Measurements from ENCODE around the gene EFCAB12.
A peak's percentile ranks its signal among the peaks of the same experiment; 100 is the strongest.
"Not testable (repeated sequence)": the region's sequence is repeated elsewhere in the genome, so short reads cannot be mapped to it uniquely, and the experiment has no call there.

Gene EFCAB12

DNA sequence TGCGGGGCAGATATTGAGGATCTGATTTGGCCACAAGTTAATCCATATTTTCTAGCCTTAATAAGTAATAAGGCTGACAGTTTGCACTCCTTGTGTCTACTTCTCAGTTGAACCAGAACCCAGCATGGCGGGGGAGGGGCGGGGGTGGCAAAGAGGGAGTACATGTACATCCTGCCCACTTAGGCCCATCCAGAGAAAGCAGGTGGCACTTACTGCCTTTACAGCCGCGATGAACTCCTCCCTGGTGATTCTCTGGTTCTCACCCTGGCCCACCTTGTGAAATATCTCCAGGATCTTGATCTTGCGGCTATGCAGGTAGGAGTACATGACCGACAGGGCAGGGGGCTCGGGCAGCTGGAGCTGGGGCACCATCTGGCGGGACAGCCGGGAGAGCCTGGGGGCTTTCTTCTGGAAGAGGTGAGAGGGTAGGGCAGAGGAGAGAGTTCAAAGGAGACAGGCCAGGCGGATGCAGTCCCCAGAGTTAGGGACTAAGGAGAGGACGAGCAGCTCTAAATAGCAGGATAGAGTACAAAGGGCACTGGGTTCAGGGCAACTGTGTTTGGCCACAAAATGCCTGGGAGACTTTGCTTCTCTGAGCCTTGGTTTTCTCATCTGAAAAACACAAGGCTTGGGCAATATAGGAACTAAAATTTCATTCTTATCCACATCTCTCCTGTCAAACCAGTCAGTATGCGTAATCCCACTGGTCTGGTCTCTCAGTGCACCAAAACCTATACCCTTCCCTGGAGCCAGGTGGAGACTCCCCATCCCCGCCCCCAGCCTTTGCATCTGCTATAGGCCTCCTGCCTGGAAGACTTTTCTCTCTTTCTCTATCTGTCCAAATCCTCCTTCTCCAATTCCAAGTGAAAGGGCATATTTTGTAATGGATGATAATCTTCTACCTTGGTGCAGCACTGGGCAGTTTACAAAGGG is 10.1 kb downstream of the EFCAB12 start:
- DNase-seq: no peak

DNA sequence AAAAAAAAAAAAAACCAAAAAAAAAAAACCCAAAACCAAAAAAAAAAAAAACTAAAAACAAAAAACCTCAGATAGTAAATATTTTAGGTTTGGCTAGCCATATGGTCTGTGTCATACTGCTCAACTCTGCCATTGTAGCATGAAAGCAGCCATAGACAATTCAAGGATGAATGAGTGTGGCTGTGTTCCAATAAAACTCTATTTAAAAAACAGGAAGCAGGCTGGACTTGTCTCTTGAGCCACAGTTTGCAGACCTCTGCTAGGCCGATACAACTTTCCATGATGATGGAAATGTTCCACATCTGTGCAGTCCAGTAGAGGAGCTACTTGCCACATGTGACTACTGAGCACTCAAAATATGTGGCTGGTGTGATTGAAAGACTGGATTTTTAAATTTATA is 11.1 kb downstream of the EFCAB12 start:
- DNase-seq: no peak

DNA sequence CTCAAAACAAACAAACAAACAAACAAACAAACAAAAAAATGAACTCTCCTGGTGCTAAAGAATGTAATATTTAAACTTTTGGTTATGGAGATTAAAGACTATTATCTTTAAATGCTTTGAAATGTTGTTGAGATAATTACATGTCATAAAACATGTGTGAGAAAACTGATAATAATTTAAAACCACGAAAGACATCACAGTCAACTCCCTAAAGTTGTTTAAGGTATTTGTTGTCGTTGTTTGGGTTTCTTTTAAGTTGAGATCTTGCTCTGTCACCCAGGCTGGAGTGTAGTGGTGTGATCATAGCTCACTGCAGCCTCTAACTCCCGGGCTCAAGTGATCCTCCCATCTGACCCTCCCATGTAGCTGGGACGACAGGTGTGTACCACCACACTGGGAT is 12.0 kb downstream of the EFCAB12 start:
- no peak for DNase-seq

DNA sequence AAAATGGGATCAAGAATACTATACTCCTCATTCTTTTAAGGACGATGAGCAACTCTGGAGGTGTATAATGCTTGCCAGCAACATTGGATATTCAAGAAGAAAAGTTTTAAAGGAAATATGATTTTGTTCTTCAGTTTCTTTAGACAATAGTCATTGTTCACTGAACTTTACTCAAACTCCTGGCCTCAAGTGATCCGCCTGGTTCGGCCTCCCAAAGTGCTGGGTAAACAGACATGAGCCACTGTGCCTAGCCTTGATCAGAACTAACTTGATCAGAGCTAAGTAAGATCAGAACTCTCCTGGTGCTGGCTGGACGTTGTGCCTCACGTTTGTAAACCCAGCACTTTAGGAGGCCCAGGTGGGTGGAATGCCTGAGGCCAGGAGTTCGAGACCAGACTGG is 12.6 kb downstream of the EFCAB12 start:
- no peak for DNase-seq

DNA sequence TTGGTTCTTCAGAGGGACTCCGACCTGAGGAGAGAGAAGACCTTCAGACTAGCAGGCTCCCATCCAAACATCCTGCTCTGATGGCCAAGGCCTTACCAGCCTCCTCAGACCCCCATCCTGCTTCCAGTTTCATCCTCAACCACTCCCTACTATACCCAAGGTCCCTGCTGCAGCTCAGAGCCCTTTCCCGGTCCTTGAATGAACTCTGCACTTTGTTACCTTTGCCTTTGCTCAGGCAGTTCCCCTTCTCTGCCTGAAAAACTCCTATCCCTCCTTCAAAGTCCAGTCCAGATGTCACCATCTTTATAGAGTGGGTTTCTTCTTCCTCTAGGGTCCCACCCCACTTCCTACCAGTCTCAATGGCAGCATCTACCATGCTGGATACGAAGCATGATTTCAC is 13.1 kb downstream of the EFCAB12 start:
- DNase-seq: no peak

DNA sequence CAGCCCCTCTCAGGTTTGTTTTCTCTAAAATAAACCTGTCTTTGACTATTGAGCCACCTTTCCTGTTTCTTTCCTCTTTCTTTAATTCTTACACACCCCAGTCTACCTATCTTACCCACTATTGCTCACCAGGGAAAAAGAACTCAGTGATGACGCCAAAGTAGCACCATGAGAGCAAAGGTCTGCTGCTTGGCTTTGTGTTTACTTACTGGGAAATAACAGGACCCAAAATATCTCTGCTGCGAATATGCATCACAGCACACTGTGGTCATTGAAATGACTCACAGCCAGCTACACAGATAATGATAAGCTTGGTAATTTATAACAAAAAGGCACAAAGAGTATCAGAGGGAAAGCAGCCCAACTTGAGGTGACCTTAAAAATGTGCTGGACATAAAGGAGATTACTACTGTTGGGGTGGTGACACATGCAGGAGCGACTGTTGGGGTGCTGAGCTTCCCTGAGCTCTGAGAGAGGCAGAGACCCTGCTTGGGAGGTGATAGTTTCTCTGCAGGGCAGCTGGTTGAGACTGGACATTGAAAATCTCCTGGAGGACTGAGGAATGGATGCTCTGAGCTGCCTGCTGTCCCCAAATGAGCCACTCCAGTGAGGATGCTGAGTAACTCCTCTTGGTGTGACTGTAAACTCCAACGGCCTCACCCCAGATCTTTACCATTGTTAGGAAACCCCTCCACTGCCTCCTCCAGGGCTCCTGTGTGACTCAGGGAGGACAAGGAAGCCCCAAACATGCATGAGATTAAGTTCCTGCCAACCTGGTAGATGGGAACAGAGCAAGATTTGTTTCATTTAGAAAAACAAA is 14.5 kb downstream of the EFCAB12 start:
- DNase-seq: no peak

DNA sequence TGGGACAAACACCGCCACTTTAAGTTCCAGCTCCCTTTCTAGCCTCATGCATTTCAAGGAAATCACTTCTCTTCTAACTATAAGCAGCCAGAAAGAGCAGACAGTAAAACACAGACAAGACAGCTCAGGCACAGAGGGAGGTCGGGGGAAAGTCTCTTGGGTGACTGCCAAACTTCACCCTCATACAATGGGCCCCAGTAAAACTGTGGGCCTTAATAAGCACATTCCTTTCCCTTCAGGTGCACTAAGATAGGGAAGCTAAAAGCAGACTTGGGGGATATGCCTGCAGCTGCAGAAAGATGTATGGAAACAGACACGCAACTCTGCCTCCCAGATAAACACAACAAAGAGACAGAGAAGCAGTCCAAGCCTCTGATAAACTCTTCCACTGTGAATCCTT is 15.2 kb downstream of the EFCAB12 start:
- not testable (repeated sequence) for DNase-seq

DNA sequence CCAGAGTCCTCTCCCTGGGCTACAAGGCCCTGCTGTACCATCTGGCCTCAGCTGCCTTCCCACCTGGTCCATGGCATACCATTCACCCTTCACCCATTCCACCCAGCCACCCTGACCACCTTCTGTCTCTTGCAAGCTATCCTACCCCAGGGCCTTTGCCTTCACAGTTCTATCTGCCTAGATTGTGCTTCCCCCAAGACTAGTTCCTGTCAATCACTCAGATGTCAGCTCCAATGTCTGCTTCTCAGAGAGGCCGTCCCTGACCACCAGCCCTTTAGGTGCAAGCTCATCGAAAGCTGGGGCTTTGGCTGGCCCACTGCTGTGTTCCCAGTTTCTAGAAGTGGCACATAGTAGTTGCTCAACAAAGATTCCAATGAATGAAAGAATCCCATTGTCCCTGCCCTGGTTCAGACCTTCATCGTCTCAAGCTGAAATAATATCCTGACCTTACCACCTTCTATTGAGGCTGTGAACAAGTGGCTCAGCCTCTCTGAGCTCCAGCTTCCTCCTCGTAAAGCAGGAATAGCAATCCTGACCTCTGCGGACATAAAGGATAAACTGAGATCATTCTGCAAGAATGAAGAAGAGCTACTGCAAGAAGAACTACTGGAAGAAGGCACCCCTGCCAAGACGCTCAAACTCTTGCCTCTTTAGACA is 15.8 kb downstream of the EFCAB12 start:
- no peak for DNase-seq

DNA sequence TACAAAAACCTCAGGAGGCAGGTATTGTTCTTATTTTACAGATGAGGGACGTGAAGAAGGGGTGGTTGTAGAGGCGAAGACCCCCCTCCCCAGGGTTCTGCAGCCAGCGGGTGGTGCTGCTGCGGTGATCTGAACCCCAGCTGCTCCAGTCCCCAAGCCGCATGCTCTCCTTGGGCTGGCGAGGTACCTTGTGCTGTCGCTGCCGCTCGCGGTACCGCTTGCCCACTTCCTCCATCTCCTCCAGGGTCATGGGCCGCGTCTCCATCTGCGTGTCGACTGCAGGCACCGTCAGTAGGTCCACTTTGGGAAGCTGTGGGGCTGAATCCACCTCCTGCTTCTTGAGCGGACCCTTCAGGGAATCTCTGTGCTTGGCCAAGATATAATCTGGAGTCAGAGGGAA is 17.5 kb downstream of the EFCAB12 start:
- no peak for DNase-seq

DNA sequence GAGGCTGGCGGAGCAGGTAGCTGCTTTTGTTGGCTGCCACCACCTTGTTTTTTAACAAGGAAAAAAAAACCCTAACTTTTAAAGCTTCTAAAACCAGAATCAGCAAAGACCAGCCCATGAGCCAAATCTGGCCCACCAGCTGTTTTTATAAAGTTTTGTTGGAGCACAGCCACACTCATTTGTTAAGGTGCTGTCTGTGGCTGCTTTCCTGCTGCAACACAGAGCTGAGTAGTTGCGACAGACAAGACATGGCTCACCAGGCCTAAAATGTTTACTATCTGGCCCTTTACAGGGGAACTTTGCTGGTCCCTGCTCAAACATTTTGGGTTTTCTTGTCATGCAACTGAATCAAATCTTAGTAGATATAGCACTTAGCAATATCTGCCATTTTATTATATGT is 18.9 kb downstream of the EFCAB12 start:
- DNase-seq: no peak

DNA sequence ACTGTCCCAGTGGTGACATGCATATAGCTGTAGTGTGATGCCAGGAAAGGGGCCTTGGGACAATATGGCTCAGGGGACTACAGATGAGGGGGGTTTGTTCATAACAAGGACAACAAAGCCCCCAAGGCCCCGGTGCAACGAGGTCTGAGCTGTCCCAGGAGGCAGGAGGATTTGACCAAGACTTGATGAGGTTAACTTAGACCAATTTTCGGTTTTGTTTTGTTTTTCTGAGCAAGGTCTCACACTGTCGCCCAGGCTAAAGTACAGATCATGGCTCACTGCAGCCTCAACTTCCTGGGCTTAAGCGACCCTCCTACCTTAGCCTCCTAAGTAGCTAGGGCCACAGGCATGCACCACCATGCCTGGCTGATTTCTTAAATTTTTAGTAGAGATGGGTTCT is 23.8 kb downstream of the EFCAB12 start:
- DNase-seq: no peak

DNA sequence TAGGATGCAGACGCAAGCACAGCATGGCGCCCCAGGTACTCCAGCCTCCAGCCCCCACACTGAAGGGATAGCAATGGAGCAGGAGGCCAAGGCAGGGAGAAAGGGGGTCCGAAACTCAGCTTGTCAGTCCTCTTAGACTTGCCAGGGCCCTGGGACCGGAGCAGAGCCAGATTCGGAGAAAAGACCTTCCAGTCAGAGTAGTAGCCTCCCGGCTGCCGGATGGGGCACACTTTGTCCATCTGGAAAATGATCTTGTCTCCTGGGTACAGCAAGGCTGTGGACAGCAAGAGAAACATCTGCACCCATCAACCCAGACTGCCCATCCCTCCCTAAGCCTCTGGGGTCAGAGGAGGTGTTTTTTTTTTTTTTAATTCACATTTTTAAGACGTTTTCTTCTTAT is 24.3 kb downstream of the EFCAB12 start:
- DNase-seq: no peak

DNA sequence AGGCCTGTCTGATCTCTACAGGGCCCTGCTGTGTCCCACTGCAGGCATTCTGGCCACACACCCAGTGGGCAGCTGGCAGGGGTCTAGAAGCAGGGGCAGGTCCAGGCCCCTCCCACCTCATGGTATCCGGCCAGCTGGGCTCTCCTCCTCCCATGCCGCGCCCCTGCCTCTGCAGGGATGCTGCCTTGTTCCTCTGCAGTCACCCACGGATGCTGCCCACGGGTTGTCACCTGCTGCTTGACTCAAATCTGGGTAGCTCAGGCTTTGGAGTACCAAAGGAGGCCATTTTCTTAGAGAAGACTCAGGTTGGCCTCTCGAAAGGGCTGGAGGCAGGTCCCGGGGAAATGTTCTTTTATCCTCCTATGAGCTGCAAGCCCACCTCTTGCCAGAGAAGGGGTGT is 25.0 kb downstream of the EFCAB12 start:
- no peak for DNase-seq

DNA sequence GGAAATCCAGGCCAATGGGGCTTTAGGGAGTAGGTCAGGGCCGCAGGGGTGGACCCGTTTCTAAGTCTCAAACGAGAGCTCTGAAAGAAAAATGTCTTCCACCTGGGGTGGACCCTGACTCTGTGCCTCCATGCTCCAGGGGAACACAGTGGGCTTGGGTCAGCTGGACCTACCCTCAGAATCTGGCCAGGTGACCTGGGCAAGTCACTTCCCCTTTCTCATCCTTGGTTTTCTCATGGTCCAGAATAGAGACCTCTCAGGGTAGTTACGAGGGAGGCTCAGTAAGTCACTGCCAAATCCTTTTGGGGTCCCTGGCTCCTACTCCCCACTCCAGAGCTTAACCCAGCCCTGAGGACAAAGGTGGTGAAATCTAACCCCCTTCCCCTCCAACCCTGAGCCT is 25.8 kb downstream of the EFCAB12 start:
- no peak for DNase-seq

DNA sequence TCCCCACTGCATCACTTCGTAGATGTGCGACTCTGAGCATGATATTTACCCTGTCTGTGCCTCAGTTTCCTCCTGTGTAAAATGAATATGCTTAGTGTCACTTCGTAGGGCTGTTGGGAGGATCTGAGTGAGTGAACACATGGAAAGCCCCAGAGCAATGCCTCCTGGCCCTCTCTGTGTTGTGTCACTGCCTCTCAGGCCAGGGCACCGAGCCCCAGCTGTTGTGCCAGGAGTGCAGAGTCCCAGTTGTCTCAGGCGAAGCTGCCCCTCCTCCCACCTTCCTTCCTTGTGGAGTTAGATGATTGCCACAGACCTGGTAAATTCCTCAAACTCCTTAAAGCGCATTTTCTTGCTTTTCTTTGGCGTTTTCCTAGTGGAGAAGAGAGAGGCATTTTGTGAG is 26.2 kb downstream of the EFCAB12 start:
- no peak for DNase-seq

DNA sequence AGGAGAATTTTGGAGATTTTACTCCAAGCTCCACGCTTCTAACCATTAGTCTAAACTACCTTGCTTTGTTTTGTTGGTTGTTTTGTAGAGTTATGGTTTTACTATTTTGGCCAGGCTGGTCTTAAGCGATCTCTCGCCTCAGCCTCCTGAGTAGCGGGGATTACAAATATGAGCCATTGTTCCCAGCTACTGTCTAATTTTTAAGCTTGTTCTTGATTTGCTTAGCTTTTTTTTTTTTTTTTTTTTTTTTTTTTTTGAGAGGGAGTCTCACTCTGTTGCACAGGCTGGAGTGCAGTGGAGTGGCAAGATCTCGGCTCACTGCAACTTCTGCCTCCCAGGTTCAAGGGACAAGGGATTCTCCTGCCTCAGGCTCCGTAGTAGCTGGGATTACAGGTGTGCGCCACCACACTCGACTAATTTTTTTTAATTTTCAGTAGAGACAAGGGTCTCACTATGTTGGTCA is 28.5 kb downstream of the EFCAB12 start:
- DNase-seq: no peak

DNA sequence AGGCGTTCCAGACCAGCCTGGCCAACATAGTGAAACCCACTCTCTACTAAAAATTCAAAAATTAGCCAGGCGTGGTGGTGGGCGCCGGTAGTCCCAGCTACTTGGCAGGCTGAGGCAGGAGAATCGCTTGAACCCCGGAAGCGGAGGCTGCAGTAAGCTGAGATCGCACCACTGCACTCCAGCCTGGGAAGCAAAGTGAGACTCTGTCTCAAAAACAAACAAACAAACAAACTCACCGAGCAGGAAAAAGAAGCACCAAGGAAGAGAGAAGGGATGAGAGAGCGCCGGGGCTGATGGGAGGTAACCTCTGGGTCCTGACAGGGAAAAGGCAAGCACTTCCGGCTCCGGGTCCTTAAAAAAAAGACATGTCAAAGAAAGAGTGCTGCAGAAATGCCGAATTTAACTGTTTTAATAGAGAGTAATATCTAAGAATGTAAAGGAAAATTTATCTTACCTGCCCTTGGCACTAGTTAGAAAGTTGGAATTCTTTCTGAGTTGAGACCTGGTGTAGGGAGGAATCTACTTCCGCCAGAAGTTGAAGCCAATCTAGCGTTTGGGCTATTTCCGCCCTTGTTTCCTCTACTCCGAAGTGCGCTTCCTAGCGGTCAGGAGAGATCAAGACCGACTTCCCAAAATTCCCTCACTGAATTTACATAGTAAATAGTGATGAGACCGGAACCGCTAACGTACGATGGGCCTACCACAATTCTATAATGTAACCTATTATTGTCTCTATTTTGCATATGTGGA is 29.1 kb downstream of the EFCAB12 start:
- DNase-seq: peak; percentile 92 to 93

DNA sequence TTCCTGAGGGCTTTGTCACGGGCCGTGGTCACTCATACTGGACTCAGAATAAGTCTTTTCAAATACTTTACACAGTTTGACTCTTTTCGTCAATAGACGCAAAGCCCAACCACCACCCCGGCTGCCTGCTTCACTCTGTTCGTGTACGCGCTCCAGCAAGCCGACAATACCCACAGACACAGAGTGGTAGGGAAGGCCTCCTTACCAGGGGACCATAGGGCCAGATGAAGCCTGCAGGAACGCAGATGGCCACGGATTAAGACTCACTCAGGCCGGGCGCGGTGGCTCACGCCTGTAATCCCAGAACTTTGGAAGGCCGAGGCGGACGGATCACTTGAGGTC is 29.7 kb downstream of the EFCAB12 start:
- DNase-seq: no peak

DNA sequence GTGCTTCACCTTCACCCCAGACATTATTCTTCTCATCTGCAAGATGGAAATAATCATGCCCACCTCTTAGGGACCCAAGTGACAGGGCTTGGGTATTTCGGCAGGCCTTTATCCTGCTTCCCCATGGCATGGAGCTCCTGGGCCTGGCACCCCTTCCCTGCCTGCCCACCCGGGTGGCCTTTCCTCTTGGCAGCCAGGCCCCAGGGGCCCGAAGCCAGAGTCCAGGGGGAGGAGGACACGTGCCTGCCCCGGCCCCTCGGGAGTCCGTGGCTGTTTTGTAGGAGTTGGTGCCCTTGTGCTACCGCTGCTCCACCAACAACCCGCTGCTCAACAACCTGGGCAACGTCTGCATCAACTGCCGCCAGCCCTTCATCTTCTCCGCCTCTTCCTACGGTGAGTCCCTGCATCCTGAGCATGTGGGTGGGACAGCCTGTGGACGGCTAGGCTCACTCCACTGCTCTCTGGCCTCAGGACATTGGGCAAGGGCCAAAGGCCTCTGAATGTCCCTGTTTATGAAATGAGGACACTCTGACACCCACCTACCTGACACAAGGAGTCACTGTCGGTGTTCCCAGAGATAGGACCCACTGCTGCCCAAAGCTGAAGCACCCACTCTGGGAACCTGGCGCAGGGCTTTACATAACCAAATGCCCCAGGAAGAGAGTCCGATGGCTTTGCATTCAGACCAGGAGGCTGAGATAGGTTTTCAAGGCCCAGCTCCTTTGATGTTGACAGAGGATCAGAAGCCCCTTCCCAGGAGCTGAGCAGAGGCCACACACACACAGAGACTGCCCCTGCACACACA is 34.5 kb downstream of the EFCAB12 start:
- not testable (repeated sequence) for DNase-seq

DNA sequence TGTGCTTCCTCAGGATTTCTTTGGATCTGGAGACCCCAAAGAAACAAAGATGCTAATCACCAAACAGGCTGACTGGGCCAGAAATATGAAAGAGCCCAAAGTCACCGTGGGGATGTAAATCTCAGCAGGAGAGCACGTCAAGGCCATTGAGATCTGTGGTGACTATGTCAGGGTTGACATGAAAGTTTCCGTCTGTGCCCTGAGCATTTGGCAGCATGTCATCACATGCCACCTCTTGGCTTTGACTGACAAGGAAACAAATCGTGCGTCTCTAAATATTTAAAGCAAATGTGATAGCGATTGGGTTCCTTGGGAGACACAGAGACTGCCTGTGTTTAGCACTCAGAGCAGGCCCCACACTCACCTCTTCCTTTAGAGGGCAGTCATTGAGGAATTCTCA is 35.2 kb downstream of the EFCAB12 start:
- DNase-seq: no peak

DNA sequence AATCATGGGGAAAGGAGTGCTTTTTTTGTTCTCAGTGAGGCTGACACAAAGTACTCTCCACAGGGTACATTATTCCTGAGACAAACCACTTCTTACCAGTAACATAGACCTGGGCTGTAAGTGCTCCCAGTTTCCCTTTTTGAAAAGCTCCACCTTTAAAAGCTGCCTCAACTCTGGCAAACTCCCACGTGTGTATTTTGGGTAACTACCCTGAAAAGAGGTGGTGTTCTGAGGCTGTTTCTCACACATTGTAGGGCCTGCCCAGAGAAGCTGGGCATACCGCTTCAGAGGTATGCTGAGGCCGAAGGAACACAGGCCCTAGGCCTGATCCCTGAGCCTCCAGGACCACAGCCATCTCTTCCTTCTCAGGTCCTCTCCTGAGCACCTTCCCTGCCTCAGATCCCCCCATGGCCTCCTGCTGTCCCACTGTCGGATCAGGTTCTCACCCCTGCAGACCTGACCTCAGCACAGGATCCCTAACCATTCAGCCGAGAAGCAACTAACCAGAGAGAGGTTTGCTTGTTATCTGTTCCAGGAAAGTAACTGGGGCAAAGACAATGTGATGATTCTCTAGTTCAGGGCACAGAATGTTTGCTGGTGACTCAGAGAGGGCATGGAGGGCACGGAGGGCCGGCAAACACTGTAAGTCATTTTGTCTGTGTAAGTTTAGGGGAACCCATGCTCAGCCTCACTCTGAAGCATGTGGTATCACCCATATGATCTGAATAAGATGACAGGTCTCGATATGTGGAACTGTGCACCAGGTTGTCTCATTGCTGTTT is 36.1 kb downstream of the EFCAB12 start:
- not testable (repeated sequence) for DNase-seq

Data from SHP77 (cell line).